Gastrocnemius medialis (tissue), 4 donors: ENCODE results near the gene SEPTIN3.

Source experiments
- POLR2A ChIP-seq, 2 donors: fragments of 450-650 bp; IDR thresholded peaks; one replicate each; pipeline ENCODE4 v1.6.1; 2017; ENCODE audit warnings: antibody characterized with exemption in 2 of 2, mild to moderate bottlenecking in 2 of 2, moderate library complexity in 2 of 2
- TF ChIP-seq, protein P1 (sequence below), 5 experiments: fragments of 450-650 bp in 3 of 5; fragments of 200-600 bp in 2 of 5; sonication (generic) in 2 of 5; IDR thresholded peaks in 4 of 5; conservative IDR thresholded peaks in 1 of 5; 1 replicate in 4 of 5; 2 replicates in 1 of 5; pipeline ENCODE4 v1.5.1; 2016 to 2019; ENCODE audit warnings: antibody characterized with exemption in 5 of 5, mild to moderate bottlenecking in 3 of 5, moderate library complexity in 3 of 5

DNA sequence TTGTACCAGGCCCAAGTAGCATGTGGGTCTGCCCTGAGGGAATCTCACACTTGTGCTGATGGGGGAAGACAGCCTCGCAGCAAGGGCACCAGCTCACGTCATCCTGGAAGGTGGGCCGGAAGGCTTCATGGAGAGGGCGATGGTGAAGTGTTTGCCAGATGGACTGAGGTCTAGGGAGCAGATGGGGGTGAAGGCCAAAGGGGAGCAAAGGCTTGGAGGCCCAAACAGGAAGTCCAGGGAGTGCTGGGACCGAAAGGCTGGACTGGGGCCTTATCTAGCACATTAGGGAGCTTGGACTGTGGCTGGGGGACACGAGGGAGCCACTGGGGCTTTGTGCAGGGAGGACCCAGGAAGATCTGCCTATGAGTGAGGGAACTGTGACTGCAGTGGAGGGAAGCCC is 41.4 kb upstream of the SEPTIN3 start:
- TF ChIP-seq, protein P1, sequence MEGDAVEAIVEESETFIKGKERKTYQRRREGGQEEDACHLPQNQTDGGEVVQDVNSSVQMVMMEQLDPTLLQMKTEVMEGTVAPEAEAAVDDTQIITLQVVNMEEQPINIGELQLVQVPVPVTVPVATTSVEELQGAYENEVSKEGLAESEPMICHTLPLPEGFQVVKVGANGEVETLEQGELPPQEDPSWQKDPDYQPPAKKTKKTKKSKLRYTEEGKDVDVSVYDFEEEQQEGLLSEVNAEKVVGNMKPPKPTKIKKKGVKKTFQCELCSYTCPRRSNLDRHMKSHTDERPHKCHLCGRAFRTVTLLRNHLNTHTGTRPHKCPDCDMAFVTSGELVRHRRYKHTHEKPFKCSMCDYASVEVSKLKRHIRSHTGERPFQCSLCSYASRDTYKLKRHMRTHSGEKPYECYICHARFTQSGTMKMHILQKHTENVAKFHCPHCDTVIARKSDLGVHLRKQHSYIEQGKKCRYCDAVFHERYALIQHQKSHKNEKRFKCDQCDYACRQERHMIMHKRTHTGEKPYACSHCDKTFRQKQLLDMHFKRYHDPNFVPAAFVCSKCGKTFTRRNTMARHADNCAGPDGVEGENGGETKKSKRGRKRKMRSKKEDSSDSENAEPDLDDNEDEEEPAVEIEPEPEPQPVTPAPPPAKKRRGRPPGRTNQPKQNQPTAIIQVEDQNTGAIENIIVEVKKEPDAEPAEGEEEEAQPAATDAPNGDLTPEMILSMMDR (IDR thresholded peaks at IDR 0.05 in 4 of 5, conservative IDR thresholded peaks at IDR 0.05 in 1 of 5) = no peak
- no peak for TF ChIP-seq POLR2A (IDR thresholded peaks at IDR 0.05)
